GM10266 (cell line): ENCODE data around the gene MPZL2.

Experiments
- DNase-seq: peaks from one replicate; pipeline ENCODE4 v3.0.0; 2012; ENCODE audit errors: extremely low spot score
- TF ChIP-seq, protein P1 (sequence below): IDR thresholded peaks from 2 replicates; pipeline ENCODE4 v1.5.1; 2012; ENCODE audit warnings: mild to moderate bottlenecking, low read depth; ENCODE audit not compliant: control insufficient read depth, insufficient read depth; ENCODE audit errors: missing control alignments

The MPZL2 gene

DNA sequence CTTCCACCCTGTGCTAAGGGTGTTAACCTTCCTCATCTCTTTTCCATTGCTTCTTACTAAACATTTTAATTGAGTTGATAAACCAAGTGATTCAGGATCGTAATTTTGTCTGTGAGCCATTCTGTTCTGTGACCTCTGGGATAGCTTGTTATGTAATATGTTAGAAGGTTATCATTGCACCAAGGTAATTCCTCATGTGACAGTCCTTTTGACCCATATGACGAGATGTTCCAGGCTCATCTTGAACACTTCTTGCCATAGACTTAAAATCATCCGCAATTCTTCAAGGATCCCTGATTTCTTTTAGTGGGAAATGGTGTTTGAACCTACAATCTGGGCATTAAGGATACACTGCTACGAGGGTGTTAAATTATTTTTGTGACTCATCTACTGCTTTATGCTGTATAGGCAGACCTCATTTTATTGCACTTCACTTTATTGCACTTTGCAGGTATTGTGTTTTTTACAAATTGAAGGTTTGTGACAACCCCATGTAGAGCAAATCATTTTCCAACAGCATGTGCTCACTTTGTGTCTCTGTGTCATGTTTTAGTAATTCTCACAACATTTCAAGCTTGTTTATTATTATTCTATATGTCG lies 19.0 kb upstream of the MPZL2 start:
- TF ChIP-seq, protein P1, sequence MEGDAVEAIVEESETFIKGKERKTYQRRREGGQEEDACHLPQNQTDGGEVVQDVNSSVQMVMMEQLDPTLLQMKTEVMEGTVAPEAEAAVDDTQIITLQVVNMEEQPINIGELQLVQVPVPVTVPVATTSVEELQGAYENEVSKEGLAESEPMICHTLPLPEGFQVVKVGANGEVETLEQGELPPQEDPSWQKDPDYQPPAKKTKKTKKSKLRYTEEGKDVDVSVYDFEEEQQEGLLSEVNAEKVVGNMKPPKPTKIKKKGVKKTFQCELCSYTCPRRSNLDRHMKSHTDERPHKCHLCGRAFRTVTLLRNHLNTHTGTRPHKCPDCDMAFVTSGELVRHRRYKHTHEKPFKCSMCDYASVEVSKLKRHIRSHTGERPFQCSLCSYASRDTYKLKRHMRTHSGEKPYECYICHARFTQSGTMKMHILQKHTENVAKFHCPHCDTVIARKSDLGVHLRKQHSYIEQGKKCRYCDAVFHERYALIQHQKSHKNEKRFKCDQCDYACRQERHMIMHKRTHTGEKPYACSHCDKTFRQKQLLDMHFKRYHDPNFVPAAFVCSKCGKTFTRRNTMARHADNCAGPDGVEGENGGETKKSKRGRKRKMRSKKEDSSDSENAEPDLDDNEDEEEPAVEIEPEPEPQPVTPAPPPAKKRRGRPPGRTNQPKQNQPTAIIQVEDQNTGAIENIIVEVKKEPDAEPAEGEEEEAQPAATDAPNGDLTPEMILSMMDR: no peak
- DNase-seq: no peak

DNA sequence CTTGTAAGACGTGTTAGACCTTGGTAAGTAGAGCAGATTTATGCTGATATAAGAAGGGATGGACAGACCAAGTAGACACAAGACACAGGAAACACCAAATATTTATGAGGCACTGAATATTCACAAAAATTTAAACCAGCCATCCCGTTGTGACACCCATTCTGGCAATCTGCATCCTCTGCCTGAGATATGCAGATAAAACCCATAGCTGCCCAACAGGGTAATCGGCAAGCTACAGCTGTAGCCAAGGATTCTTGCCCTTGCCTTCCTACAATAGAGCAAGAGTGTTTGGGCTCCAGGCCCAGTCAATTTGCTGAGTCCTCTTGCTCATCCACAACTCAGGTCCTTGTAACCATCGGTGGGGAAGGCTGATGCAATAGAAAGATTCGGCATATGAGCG lies 18.5 kb upstream of the MPZL2 start:
- no peak for DNase-seq
- TF ChIP-seq, protein P1: no peak

DNA sequence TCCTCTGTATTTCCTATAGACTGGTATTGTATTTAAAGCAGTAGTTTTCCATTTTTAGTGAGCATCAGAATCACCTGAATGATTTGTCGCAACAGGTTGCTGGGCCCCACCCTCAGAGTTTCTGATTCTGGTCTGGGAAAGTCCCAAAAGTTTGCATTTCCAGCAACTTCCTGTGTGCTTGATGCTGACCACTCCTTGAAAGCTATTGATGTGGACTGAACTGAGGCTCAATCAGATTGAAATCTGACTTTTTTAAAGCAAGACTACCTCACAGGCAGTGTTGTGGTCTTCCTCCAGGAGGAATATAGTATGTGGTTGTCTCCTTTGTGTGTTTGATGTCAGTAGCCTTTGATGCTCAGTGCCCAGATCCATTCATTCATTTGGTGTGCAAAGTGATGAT lies 17.2 kb upstream of the MPZL2 start:
- DNase-seq: peak; percentile 13
- TF ChIP-seq, protein P1: no peak

DNA sequence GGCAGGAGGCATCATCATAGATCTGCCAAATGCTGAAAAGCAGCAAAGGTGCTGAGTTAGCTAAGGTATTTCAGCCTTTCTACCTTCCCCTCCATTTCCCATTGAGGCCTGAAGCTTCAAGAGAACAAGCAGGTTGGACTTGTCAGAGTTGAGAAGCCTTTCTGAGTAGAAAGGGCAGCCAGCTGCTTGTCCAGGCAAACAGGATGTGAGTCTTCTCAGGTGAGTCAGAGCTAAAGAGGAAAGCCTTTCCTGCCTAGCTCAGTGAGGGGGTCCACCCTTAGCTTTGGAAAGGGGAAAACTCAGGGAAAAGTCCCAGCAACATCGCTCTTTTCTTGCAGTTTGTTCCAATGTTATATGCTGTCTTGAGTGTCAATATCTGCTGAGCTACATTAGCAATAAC lies 13.2 kb upstream of the MPZL2 start:
- DNase-seq: no peak
- TF ChIP-seq, protein P1: no peak

DNA sequence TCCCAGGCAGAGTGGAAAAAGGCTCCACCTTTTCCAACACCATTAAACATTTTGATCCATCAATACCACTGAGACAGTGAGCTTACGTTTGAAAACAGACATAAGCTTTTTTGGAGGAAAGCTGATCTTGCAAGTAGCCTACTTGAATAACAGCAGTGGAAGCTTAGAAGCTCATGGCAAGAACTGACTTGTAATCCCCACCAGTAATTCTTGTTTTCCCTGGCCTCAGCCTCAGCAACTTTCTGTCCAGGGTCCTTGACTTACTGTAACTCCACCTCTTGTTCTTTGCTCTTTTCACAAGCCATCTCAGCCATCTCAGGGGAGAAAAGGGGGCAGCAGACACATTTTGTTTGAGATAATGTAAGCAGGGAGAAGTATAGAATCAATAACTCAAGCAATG lies 12.3 kb upstream of the MPZL2 start:
- TF ChIP-seq, protein P1: no peak
- no peak for DNase-seq

DNA sequence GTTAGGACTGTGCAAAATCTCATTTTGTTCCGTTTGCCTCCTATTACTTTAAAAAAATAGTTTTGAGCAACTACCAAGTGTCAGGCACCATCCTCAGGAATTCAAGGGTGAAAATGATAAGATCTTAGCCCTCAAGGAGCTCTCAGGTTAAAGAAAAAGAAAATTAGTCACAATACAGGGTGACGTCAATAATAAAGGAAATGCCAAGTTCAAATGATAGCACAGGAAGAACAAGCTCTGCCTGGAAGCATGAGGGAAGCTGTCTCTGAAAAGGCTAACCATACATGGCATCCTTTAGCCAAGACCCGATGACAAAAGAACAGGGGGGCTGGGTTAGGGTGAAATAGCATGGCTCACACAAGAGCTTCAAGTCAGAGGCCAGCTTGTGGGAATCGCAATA lies 11.1 kb upstream of the MPZL2 start:
- TF ChIP-seq, protein P1: no peak
- DNase-seq: no peak

DNA sequence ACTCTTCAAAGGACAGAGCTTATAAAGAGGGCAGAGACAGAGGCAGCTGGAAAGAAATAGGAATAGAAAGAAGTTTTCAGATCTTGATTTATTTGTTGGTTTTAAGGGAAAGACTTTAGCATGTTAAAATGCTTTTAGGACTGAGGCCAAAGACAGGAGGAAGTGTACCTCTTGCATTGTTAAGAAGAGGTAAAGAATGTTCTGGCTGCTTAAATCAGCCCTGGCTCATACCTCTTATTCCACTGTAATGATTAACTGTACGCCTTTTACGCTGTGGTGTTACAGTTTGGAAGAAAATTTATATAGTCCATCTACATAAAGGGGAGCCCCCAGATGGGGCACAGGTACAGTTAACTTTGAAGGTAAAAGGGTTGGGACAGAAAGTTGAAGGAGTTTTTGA lies 10.1 kb upstream of the MPZL2 start:
- TF ChIP-seq, protein P1: no peak

More for the DNA sequence above, 10.1 kb upstream of the MPZL2 start:
- no peak for DNase-seq
